ENCODE results near the gene LRRC51.
"Not testable (repeated sequence)": the region's sequence is repeated elsewhere in the genome, so short reads cannot be mapped to it uniquely, and the experiment has no call there.

Gene LRRC51

GRCh38 chr11:72111300-72112142 lies 30.9 kb downstream of the LRRC51 start:
- no peak for DNase-seq

DNA sequence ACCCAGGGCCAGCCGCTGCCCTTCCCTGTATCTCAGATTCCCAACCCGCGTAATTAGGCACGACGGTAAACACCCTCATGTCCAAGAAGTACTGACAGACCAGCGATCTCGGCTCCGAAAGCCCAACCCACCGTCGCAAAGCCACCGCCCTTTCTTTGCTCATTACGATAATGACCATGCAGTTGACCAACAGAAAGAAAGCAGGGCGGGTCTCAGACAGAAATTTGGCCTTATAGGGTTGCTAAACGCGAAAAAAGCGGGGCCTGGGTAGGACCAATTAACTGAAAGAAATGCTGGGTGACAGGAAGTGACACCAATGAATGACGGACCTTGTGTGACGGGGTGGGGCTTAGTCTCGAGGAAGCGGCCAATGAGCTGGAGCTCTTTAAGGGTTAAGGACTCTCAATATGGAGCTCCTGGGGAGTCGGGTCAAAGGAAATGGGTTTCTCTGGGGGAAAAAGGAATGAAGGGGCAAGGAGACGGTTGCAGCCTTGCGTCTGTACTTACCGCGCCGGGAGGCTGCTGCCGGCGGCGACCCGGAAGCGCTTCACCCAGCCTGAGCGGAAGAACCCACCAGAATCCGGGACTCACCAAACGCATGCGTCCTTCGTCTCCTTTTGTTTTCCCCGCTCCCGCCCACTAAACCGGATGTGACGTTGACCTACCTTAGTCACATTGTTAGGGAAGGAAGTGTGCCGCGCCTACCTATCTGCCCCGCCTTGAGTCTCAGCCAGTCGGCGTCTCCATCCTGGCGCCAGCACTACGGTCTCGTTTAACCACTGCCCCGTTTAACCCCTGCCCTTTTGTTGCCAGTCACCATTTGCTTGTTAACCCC lies 31.7 kb downstream of the LRRC51 start, which contains the start of gene ANAPC15:
Gene ANAPC15, minus strand, starts transcription at position 553 of the 835 bp plus-strand sequence. CDS start 1,419 bp downstream, outside the sequence.
- DNase-seq, result peak; percentile 99

- no peak for DNase-seq
Measured at GRCh38 chr11:72112978-72113808, 32.5 kb downstream of the LRRC51 start.

- DNase-seq, result no peak
Measured at GRCh38 chr11:72114570-72114969, 33.9 kb downstream of the LRRC51 start.

DNA sequence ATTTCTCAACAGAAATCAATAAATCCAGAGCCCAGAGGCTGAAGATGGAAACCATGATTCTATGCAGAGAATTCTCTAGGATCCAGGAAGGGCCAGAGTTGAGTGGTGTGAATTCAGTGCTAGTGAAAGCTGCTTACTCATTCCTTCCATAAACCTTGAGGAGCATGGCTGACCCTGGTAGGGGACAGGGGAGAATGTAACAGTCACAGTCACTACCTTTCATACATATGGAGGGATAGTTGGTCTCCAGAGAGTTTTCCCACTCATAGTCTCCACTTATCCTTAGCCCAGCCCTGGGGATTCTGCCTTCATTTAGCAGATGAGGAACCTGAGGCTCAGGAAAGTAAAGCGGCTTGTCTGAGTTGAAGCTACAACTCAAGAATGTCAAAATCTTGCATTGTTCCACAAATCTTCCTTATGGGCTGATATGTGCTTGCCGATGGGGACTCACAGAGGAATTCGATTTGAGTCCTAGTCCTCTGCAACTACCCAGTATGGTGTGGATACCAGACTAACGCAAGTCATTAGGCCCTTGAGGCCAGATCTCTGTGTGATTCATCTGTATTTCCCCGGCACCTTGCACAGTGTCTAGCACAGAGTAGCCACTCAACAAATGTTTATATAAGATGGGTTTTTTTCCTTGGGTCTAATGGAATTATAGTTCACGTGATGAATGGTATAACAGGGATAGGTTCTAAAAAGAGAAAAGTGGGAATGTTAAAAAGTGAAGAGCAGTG lies 35.5 kb downstream of the LRRC51 start:
- no peak for DNase-seq

- no peak for DNase-seq
Measured at GRCh38 chr11:72119198-72119597, 38.5 kb downstream of the LRRC51 start.

DNA sequence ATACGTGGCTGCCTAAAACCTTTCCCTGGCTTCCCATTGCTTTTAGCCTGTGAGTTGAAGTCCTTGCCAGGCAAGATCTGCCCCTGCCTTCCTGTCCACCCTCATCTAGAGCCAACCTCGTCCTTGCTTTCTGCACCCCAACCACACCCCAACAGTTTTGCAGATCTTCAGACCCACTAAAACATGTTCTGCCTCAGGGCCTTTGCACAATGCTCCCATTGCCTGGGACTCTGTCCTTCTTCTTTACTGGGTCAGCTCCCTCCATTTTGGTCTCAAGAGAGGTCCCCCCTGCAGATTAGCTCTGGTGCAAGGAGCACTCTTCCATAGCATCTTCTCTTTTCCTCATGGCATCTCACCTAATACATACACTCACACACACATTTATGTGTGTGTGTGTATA lies 40.3 kb downstream of the LRRC51 start:
- no peak for DNase-seq

DNA sequence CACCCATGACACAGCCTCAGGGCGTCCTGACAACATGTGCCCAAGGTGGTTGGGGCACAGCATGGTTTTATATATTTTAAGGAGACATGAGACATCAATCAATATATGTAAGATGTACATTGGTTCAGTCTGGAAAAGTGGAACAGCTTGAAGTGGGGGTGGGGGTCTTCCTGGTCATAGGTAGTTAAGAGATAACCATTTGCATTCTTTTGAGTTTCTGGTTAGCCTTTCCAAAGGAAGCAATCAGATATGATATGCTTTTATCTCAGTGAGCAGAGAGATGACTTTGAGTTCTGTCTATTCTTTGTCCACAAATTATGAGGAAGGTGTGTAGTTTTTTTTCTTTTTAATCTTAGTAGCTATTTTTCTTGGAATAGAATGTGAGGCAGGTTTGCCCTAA lies 42.0 kb downstream of the LRRC51 start:
- DNase-seq, result no peak

GRCh38 chr11:72123117-72123653 lies 42.5 kb downstream of the LRRC51 start:
- DNase-seq, result no peak

DNA sequence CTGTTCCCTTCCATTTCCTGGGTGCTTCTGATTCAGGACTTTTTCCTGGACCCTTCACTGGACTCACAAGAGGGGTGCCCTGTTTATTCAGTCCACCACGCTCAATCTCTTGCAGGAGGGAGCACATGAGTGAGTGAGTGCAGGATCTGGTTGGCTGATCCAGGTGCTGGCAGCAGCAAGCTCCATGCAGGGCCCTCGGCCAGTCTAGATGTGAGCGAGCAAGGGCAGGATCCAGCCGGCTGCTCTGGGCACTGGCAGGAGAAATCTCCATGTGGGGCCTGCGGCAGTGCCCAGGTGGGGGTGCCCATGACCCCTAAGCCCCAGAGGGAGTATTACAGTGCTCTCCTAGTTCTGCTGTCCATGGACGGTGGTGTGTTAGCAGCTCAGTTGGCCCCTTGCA lies 43.4 kb downstream of the LRRC51 start:
- no peak for DNase-seq

DNA sequence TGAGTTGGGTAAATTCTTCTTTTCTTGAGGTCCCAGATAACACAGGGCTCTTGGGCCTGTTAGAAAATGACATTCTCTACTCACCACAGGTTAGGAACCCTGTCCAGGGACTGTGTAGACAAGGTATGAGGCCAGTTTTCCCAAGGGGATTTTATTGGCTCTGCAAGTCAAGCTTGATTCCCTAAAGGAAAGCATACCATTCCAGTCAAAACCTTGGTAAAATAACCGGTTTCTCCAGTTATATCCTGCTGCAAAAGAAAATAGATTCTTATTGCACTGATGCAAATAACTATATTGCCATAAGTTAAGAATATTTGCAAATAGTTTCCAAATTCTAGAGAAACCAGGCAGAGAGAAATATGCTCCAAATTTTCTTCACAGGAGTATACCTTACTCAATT lies 45.3 kb downstream of the LRRC51 start:
- no peak for DNase-seq

GRCh38 chr11:72127923-72128322 lies 47.3 kb downstream of the LRRC51 start:
- no peak for DNase-seq

- DNase-seq, result no peak
Measured at GRCh38 chr11:72129381-72129780, 48.7 kb downstream of the LRRC51 start.

DNA sequence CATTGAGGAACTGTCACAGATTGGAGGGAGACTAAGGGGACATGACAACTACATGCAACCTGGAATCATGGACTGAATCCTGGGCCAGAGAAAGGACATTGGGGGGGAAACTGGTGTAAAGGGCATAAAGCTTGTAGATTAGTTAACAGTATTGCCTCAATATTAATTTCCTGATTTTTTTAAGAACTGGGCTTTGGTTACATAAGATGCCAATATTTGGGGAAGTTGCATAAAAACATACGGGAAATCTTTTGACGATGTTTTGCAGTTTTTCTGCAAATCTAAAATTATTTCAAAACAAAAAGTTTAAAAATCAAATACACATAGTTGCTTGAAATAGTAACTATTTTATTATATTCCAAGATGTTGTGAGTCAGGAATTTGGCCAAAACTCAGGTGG lies 52.0 kb downstream of the LRRC51 start:
- DNase-seq, result no peak

DNA sequence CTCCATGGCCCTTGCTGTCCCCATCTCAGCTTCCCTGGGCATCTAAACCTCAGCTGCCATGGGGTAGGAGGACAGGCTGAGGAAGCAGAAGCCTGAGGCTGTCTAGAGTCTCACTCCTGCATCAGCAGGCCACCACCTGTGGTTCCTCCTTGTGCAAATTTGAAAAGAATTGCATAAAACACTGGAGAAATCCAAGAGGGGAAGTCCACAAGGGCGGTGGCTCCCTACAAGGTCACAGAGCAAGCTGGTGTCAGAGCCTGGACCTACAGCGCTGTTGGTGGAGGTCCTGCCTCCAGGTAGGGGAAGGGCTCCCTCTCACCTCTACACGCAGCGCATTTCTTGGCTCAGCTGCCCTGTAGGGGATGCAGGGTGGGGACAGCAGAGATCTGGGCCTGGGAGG lies 54.8 kb downstream of the LRRC51 start, which contains the start of gene FOLR3:
Gene FOLR3, plus strand, starts transcription at position 253 of the 400 bp plus-strand sequence. CDS start 228 bp downstream, outside the sequence.
- DNase-seq, result not testable (repeated sequence)

GRCh38 chr11:72135891-72136683 lies 55.4 kb downstream of the LRRC51 start:
- DNase-seq, result no peak

DNA sequence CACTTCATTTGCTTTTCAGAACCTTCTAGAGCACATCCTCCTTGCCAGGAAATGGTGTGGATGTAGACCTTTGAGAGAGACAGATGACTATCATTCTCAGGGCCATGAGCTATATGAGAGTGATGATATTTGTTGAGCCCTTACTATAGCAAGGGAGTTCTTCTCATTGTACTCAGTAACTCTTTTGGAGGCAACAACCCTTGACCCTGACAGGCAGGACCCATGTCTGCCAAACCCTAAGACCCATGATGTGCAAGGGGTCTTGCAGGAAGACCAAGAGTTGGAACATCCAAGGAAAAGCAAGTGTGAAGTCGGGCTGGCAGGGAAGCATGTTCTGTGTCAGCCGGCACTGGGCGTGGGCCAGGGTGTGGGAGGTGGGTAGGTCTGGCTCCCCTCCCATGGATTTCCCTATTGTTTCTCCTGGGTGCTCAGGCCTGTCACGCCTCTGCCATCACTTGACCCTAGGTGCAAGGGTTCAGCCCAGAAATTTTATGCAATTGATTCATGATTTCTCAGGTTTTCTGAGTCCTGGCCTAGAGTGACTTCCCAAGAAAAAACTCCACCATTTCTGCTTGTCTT lies 56.1 kb downstream of the LRRC51 start:
- no peak for DNase-seq

DNA sequence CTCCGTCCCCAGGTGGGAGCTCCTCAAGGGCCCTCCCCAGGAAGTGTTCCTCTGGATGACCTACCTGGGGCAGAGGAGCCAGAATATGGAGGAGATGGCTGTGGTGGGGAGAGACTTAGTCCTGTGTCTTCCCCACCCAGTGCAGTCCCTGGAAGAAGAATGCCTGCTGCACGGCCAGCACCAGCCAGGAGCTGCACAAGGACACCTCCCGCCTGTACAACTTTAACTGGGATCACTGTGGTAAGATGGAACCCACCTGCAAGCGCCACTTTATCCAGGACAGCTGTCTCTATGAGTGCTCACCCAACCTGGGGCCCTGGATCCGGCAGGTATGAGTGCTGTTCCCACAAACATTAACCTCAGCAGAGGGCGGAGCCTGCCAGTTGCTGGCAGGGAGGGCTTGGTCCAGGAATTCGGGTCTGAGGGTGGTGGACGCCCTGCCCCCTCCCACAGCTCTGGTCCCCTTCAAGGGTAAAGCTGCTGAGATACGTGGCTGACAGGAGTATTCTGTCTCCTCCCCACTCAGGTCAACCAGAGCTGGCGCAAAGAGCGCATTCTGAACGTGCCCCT lies 58.3 kb downstream of the LRRC51 start:
- no peak for DNase-seq

DNA sequence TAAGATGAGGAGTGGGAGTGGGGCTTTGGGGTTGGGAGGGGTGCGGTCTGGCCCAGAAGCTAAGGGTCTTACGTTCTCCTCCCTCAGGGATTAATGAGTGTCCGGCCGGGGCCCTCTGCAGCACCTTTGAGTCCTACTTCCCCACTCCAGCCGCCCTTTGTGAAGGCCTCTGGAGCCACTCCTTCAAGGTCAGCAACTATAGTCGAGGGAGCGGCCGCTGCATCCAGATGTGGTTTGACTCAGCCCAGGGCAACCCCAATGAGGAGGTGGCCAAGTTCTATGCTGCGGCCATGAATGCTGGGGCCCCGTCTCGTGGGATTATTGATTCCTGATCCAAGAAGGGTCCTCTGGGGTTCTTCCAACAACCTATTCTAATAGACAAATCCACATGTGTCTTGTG lies 58.9 kb downstream of the LRRC51 start:
- no peak for DNase-seq

DNA sequence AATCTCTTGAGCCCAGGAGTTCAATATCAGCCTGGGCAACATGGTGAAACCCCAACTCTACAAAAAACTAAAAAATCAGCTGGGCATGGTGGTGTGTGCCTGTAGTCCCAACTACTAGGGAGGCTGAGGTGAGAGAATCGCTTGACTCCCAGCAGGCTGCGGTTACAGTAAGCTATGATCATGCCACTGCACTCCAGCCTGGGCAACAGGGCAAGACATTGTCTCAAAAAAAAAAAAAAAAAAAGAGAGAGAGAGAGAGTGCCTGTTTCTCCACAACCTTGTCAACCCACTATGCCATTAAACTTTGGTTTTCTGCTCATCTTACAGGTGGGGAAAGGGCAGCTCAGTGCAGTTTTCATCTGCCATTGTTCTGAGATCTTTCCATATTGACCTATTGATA lies 60.0 kb downstream of the LRRC51 start:
- no peak for DNase-seq
